GM19467 (cell line): ENCODE results near the gene DRD3.

Experiments used
- ATAC-seq: cut with Tn5 transposase; IDR thresholded peaks from one replicate; pipeline ENCODE4 v1.9.1; 2021; ENCODE audit warnings: mild to moderate bottlenecking, moderate library complexity; ENCODE audit not compliant: unreplicated experiment

Gene DRD3

DNA sequence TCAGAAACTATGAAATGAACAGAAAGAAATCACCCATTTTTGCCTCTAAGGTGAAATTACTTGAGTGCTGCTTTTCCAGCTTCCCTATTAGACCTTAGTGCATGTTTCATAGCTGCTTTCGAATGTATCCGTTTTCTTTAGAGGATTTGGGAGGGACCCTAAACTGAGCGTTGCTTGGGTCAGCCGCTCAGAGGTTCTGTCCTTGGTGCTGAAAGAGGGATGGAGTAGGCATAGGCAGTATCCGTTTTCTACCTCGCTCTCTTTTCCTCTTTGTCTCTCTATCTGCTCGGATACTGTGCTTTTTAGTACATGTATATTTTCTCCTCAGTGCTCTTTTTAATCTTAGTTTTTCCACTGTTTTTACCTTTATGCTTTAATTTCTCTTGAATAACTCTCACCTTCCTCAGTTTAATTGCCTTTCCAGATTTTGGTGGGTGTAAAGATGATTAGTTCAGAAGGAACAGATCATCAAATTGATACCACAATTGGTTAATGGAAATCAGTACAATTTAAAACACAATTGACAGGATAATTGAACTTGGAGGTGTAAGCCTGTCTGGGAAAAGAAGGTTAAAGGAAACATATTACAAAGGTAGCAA is at the start of gene DRD3:
TSS of gene DRD3 (minus strand) at position 283 of the 599 bp plus-strand sequence. CDS start 7,060 bp downstream, outside the sequence.
- no peak for ATAC-seq

DNA sequence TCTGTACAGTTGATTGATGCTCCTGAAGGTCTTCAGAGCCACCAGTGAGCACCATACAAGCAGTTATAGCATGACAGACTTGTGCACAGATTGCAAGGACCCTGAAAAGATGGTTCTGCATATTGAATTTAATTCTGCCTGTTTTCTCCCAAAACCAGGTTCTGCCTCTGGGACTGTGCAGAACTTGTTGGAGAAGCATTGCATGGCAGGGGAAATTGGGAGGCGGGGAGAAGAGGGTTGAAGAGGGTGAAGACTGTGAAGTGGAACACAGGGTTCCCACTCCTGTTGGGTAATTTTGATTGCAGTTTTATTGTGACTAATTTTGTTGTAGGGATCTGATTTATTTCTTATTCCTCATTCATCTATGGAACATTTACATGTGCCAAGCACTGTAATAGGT is 48.2 kb upstream of the DRD3 start:
- ATAC-seq = no peak

DNA sequence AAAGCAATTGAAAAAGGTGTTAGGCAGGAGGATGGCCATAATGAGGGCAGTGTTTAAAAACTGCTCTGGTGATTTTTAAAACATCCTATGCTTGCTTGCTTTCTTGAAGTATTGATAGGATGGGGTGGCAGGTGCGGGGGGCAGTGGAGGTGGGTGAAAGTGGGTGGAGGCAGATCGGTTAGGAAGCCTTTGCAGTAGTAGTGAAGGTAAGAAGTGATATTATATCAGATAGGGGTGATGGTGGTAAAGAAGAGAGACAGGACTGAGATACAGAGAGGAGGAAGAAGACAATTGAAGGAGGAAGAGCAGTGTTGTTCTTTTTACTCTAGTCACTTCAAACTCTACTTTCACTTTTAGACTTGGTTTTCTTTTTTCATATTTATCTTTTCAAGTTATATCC is 47.5 kb upstream of the DRD3 start:
- ATAC-seq = no peak

DNA sequence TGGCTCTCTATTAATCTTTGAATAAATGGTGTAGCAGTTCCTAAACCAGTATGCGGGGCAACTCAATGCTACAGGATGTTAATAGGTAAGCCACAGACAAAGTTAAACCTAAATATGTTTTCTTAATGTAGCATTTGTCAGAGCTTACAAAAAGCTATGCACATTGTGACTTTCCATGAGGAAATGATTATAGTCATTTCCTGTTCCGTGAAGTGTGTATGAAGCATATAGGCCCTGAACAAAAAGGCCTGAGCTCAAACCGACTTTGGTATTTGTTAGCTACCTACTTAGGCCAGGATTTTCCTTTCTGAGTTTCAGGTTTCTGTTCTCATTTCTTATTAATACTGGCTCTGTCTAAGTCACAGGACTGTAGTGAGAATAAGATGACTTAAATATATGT is 44.3 kb upstream of the DRD3 start:
- peak; percentile 87 for ATAC-seq

DNA sequence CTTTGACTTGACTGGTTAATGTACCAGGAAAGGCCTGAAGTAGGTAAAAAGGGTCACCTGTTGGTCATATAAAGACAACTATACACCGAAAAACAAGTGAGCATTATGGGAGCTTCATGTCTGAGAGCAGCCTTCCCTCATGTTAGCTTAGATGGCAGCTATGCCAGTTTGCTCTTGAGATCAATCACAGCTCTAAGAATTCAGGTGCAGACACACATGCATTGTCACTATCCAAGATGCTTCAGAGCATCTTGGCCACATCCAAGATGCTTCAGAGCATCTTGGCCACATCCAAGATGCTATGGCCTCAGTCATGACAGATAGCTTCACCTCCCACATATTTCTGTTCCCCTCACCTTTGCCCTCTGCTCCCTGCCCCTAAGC is 43.0 kb upstream of the DRD3 start:
- ATAC-seq = no peak

DNA sequence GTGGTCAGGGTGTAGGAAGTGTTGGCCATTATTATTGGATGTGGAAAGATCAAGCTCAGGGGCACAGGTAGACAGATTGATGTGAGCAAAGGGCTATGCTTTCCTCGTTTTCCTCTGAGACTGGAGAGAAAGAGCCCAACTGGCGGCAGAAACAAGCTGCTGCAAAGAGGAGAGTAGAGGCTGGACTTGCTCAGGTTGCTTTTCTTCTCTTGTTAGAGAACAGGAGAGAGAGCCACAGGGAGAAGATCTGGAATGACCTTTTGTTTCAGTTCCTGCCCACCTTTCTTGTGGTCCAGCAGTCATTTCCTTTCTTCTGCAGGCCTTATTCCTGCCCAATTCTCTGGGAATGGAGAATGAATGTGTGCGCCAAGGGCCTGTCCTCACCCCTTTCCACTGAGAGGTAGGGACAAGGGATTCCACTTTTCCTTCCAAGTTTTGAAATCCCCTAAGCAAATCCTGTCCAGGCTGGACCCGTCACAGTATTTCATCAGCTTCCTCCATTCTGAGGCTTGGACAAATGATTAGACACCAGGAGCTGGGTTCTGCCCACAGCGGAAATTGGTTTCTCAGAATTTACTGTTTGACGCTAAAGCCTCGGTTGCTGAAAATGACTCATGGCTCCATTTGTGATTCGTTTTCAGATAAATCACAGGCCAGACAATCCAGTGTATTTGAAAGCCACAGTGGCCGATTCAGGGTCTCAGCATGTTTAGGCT is 42.5 kb upstream of the DRD3 start:
- no peak for ATAC-seq

DNA sequence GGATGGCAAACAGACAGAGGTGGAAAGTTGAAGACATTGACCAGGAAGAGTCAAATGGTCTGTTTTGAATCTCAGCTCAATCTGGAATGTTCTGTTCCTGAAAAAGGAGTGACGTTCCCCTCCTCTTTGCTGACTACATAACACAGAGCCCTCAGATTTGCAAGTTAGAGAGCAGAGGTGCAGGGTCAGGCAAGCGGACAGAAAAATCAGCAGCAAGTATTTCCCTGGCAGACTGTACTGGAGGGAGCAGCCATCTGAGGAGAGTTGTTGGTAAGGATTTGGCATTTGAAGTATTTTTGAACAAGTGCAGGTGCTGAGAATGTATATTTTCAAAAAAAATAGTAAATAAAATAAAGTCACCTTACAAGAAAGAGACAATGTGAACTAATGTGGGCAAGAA is 40.9 kb upstream of the DRD3 start:
- no peak for ATAC-seq

DNA sequence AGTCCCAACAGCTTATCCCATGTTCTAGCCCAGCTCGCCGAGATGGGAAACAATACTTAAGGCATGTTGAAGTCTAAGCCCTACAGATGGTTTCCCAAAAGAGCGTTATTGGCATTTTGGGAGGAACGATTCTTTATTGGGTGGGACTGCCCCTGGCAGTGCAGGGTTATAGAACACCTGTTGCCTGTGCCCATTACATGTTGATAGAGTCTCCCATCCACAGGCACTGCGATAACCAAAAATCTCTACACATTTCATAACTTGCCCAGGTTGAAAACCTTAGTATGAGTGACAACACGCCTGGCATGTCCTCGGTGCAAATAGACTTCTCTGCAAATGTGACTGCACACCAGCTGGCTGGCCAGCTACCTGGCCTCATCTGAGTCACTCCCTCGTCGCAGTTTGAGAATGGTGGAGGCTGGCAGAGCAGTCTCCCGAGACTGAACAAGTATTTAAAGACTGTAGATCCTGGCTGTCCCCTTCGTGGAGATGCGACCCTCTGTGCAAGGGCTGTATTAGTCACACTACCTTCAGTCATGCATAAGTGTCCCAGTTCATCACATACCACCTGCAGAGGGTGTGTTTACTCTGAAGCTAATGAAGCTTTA is 39.8 kb upstream of the DRD3 start:
- ATAC-seq = no peak

DNA sequence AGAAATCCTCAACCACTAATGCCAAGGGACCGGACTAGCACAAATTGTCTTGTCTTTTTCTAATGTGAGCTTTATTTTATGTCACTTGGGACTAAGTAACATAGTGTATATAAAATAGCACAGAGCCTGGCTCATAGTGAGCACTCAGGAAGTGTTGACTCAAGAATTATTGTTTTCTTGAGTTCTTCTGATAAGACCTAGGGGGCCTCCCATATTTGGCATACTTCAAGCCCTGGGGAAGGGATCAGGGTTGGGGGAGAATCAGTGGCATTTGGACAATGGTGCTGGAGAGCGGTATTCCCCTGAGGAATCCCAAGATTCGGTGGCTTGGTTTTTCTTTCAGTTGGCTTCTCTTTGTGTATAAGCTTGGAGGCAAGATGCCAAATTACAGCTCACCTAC is 39.2 kb upstream of the DRD3 start:
- ATAC-seq = no peak

DNA sequence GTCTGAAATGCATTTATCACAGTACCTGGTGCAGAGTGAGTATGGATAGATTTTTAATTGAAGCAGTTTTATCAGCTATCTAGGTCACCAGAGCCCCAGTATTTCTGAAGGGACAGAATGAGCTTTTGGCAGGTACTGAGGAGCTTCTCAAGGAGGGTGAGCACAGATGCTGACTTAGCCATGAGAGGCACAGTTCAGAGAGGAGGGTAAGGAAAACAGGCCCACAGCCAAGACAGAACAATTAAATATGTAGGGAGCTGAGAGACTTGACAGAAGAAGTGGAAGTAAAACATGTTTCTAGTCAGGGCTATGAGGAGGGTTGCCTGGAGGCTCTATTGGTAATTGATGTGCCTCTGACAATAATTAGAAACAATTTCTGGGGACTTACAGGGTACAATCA is 38.4 kb upstream of the DRD3 start:
- no peak for ATAC-seq

DNA sequence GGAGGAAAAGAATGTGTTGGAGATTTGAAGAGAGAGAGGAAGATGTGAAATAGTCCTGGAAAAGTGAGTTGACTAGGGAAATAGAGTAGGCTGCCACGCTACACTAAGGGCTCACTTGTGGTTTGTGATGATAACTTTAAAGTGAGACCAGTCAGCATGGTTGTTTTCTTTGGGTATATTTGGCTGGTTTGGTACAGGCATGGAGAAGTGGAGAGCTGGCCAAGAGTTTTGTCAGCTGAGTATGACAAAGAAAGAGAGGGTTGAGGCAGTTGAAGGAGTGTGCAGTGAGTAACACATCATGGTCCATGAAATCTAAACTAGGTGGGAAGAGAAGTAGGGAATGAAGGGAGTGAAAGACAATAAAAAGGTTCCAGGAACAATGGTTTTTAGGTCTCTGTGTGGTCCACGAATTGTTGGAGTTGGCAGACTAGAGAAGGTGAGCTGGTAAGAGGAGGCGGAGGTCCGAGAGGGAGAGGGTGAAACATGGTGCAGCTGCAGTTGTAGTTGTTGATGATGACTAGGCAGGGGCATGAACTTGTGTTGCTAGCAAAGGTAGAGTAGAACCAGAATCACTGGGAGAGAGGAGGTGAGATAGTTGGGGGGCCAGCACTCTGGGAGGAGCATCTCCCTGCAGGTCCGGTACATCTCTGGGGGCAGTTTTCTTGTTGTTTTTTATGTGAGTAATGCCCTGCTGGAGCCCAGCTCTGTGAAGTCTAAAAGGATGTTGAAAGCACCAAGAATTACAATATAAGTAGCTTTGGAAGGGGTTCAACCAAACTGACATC is 37.5 kb upstream of the DRD3 start:
- ATAC-seq = no peak

DNA sequence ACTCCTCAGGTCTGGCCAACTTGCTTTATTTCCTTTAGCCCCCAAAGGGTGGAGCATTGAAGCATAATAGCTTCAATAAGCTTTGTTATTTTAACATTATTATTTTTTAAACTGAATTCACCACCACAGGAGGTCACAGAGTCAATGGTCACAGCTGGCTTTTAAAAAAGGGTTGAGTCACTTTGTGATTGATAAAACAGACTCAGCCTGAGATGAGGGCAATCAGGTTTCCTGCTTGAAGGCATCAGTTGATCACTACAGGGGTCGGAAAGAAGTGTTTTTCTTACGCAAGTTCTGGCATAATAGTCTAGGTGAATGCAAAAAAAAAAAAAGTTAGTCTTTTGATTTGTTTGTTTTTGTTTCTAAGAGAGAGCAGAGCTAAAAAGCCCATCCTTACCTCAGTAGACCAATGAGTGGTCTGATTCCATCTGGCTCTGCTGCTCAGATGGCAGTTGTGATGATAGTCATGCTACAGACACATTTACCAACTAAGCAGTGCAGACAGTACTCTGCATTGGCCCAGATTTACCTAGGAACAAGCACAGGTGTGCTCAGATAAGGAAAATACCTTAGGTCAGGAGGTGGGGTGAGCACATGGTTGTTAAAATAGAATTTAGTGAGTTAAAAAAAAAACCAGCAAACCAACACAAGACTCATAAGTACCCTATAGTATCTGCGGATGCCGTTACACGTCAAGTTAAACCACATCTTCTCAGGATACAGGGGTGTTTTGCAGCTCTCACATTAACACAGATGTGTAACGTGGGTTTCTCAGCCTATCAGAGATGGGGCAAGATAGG is 35.9 kb upstream of the DRD3 start:
- peak; percentile 11 for ATAC-seq

DNA sequence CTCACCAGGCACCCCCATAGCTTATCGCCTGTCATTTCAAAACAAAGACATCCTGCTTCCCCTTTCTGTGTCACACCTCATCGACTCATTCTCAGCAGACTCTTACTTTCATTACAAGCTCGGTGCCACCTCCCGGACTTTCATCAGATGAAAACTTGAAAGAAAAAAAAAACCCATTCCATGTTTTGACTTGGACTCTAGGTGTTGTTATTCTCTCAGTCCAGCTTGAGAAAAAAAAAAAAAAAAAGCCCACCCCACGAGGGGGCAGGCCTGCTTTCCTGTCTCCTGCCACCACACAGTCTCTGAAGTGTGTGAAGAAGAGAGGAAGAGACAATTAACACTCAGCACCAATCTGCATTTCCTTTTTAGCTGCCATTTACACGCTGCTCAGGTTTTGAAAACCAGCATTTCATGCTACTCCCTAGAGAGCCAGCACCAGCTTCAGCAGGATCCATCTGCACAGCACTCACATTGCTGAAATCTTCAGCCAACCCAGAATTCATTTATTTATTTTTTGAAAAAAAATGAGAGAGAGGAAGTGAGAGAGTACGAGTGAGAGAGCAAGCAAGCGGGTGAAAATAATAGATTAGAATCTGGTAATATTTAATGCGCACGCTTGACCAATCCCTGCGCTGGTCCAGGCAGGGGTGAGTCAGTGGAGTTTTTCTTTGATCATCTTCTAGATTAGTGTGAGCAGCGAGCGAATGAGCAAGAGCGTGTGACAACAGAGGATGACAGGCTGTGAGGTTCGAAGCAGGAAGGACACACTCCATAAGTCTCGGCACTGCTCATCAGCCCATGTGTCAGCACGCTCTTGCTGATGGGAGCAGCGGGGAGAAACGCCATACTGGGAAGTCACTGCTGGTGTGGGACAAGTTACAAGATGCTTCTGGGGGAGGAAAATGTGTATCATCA is 35.0 kb upstream of the DRD3 start:
- ATAC-seq = peak; percentile 76

DNA sequence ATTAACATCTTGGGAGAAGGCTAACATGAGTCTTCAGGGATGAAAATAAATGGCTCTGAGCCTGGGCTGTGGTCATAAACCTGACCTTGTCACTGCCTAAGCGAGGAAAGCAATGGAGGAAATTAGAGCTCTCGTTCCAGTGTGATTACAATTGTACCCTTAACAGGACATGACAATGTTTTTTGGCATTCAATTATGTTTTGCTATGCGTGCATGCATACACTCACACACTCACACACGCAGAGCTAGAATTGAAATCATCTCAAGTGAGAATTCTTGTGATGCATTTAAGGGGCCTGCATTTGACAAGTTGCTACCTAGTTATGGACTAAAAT is 34.4 kb upstream of the DRD3 start:
- peak; percentile 8 for ATAC-seq

DNA sequence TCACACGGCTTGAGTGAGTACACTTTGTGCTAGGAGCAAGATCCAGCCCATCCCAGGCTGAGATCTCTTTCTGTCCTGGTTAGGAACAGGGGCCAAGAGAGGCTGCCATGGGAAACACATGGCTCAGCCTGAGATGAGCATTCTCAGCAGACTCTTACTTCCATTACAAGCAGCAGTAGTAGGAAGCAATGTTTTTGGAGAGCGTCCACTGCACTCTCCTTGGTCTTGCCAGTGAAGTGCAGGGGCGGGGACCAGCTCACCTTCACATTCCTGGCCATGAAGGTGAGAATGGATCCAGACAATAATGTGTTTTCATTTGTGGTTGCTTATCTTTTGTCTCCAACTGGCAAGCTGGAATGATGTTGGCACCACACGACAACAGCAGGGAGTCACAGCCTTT is 33.8 kb upstream of the DRD3 start:
- no peak for ATAC-seq

DNA sequence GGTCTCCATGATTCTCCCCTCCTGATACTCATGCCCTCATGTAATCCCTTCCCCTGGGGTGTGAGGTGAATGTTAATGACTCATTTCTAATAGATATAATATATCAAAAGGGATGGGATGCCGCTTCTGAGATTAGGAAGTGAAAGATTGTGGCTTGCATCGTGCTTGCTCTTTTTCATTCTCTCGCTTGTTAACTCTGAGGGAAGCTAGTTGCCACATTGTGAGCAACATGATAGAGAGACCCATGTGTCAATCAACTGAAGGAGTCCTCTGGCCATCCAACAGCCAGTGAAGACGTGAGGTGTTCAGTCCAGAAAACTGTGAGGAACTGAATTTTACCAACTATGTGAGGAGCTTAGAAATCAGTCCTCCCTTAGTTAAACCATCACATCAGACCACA is 28.9 kb upstream of the DRD3 start:
- ATAC-seq = peak; percentile 80

DNA sequence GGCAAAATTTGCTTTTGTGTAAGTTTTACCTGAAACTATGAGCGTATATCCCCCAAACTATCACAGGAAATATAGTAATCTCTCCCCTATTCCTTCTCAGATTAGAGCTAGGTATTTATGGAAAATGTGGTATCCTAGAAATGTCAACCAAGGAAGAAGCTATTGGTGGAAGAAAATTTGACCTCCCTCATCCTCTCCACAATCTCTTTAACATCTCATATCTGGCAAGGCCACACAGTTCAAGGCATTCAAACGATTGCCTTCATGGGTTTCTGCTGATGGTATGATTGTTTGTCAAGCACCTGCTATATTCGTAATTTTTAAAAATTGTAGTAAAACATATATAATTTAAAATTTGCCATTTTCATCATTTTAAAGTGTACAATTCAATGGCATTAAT is 27.5 kb upstream of the DRD3 start:
- no peak for ATAC-seq

DNA sequence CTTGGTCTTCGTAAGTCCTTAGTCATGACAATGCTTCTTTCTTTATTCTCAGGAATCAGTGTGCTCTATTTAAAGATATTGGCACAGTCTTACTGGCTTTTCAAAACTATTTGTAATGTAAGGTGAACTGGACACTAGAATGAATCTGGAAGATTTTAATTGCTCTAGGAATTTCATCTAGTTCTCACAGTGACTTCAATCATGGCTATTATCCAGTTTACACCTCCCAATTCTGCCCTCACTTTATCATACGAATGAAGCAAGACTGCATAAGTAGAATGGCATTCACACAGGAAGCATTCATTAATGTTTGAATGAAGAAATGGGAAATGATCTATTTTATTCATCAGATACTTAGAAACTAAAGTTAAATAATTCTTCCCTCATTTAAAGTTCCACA is 26.7 kb upstream of the DRD3 start:
- no peak for ATAC-seq

DNA sequence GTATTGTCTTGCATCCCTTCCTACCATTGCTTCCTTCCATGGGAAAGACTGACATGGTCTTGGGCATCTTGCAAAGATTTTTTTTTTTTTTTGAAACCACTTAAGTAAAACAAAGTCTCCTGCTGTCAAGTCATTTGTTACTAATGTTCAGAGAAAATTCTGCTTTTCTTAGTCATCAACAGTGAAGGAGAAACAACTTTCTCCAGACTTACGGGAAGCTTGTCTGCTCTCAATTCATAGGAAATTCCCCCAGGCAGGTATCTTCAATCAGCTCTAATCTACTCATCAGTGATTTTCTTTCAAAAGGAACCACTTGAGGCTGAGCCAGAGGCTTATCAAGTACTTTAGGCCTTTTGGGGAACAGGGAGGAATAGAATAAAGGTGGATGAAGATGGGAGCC is 15.9 kb upstream of the DRD3 start:
- no peak for ATAC-seq

DNA sequence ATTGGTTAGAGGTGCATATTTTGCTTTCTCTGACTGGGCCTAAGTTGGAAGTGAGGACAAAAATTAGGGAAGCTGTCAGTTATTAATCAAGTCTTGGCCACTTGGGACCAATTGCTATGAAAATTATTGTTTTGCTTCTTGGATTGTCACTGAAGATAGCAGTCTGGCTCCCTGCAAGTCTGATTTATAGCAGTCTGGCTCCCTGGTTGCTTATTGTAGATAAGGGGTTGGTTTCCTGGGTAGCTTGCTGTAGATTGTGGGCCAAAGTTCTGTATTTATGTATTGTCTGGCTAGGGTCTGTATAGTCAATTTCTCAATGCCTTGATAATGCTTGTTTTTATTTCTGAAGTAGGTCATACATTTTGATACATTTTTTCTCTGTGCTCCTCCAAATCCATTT is 13.3 kb upstream of the DRD3 start:
- no peak for ATAC-seq
